ENCODE results near the gene ADGRA1. TPM values are rescaled to one million over a fixed set of nuclear protein-coding genes. Genes with fewer than 3 reads are reported as not detected.

ADGRA1 gene
- total RNA-seq, 1 donor from 2014 or later, result 0.99 TPM

DNA sequence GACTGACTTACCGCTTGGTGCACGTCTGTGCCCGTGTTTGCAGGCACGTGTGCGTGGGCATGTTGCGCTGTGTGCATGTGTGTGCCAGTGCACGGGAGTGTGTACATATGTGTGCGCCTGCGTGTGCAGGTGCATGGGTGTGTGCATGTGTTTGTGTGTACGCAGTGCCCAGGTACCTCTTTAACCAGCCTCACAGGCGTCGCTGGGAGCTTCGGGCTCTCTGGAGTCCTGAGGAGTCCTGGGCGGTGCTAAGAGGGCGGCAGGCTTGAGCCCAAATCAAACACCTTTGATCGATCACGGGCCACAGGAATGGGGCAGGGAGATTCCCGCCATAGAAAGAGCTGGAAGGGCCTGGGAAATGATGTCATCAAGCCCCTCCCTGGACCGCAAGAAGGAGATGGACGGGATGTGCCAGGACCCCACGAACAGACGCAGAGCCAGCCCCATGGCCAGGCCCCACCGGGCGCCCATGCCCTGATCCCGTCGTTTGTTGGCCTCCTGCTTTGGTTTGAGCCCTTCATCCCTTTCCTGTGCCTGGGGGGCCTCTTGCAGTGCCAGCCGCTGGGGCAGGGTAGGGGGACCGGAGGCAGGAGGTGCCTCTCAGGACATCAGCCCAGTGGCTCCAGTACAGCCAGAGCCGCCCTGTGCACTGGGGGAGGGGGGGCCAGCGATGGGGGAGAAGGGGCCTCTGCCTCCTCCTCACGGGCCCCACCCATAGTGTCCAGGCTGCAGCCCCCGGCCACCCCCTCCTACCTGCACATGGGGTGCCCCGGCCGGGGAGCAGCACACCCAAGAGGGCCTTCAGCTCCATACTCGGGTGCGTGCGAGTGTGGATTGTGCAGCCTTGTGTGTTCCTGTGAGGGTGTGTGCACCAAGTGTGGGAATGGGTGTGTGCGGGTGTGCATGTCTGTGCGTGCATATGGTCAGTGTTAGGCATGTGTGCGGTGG is 78.1 kb downstream of the ADGRA1 start:
- Mint-ChIP-seq H3K4me1 (ENCODE audit: unreplicated experiment) (no peaks in the 10 kb centered on the region), H3K4me3 (no peak overlapping the region), H3K9me3 (no peaks in the 10 kb centered on the region), H3K27ac (no peak overlapping the region), H3K27me3 (peaks cover 17% of the 10 kb centered on the region), H3K36me3 (no peaks in the 10 kb centered on the region)
- TF ChIP-seq, protein P1, sequence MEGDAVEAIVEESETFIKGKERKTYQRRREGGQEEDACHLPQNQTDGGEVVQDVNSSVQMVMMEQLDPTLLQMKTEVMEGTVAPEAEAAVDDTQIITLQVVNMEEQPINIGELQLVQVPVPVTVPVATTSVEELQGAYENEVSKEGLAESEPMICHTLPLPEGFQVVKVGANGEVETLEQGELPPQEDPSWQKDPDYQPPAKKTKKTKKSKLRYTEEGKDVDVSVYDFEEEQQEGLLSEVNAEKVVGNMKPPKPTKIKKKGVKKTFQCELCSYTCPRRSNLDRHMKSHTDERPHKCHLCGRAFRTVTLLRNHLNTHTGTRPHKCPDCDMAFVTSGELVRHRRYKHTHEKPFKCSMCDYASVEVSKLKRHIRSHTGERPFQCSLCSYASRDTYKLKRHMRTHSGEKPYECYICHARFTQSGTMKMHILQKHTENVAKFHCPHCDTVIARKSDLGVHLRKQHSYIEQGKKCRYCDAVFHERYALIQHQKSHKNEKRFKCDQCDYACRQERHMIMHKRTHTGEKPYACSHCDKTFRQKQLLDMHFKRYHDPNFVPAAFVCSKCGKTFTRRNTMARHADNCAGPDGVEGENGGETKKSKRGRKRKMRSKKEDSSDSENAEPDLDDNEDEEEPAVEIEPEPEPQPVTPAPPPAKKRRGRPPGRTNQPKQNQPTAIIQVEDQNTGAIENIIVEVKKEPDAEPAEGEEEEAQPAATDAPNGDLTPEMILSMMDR (conservative IDR thresholded peaks at IDR 0.05), result no peak
- DNase-seq (ENCODE audit: extremely low spot score, unreplicated experiment), result no peak

DNA sequence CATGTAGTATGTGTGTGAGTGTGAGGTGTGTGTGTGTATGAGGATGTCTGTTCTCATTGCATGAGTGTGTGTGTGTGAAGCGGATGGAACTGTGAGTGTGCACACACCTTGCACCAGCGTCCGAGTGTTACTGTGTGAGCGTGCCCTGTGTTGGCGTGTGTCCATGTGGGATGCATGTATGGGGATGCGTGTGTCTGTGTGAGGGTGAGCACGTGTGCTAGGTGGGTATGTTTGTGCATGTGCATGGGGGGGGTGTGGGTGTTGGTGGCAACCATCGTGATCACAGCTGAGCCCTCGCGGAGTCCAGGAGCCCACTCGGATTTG is 78.7 kb downstream of the ADGRA1 start:
- Mint-ChIP-seq H3K27me3 (peaks cover 14% of the 10 kb centered on the region), H3K36me3 (no peaks in the 10 kb centered on the region), H3K27ac (no peak overlapping the region), H3K9me3 (no peaks in the 10 kb centered on the region), H3K4me1 (ENCODE audit: unreplicated experiment) (no peaks in the 10 kb centered on the region), H3K4me3 (no peak overlapping the region)
- no peak for DNase-seq (ENCODE audit: extremely low spot score, unreplicated experiment)
- TF ChIP-seq, protein P1 (conservative IDR thresholded peaks at IDR 0.05), result no peak

DNA sequence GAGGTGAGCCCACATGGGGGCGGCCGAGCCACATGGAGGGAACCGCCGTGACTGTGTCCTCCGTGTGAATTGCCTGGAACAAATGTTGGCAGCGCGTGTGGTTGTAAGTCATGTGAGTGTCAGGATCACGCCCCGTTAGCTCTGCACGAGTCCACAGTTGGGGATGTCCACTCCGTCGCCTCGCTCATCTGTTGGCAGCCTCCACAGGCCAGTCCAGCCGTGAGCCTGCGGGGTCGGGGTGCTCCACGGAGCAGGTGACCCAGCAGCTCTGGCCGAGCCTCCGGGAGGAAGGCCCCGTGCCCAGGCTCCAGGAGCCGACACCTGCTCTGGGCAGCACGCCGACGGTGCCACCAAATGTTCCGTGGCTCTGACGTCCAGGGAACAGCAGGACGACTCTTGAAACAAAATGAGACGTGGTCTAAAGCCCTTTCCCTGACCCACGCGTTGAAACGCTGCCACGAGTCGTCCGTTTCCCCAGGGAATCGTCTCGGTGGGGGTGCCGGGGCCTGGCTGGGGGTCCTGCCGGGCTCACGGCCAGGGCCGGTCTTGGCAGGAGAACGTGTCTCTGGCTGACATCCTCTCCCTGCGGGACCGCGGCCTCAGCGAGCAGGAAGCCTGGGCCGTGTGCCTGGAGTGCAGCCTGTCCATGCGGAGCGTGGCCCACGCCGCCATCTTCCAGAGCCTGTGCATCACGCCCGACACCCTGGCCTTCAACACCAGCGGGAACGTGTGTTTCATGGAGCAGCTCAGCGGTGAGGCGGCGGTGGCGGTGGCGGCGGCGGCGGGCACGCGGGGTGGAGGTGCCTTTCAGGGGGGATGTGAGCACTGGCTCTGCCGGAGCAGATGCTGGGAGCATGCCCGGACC is 79.3 kb downstream of the ADGRA1 start:
- no peak overlapping the region for H3K4me3 Mint-ChIP-seq
- no peaks in the 10 kb centered on the region for H3K9me3 Mint-ChIP-seq
- DNase-seq (ENCODE audit: extremely low spot score, unreplicated experiment), result no peak
- TF ChIP-seq, protein P1 (conservative IDR thresholded peaks at IDR 0.05), result no peak
- H3K27me3 Mint-ChIP-seq, result peaks cover 13% of the 10 kb centered on the region
- H3K36me3 Mint-ChIP-seq, result no peaks in the 10 kb centered on the region
- H3K27ac Mint-ChIP-seq, result no peak overlapping the region
- no peaks in the 10 kb centered on the region for H3K4me1 Mint-ChIP-seq (ENCODE audit: unreplicated experiment)

DNA sequence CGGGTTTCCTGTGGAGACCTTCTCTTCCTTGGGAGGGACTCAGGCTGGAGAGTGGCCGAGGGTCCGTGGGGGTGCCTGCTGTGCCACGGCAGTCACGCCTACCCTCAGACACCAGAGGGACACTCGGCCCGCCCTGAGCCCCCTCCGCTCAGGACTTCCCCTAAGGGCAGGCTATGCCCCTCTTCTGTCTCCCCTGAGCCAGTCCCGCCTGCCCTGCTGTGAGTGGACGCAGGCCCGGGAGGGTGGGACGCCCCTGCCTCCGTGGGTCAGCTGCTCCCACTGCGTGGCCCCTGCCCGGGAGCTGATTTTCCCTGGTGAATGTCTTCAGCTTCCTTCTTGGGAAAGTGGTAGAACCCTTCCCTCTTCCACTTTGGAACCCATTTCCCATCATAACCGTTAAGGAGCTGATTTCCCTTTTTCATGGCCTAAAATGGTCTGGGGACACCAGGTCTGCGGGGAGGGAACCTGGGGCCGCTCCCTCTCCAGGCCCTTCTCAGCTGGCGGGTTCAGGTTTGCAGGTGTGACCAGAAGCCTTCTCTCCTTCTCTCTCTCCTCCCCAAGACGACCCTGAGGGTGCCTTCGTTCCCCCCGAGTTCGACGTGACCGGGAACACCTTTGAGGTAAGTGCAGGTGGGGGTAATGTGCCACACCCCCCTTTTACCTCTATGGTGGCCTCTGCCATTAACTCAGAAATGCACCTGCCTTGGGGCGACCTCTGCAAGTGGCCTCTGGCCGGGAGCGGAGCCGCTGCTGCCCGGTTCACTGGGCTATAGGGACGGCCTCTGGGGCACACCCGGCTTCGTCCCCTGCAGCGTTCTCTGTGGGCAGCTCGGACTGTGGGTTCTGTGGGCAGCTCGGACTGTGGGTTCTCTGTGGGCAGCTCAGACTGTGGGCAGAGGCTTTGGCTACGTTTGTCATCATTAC is 80.2 kb downstream of the ADGRA1 start:
- H3K27me3 Mint-ChIP-seq, result peaks cover 5% of the 10 kb centered on the region

More for the DNA sequence above, 80.2 kb downstream of the ADGRA1 start:
- TF ChIP-seq, protein P1 (conservative IDR thresholded peaks at IDR 0.05), result no peak
- DNase-seq (ENCODE audit: extremely low spot score, unreplicated experiment), result no peak
- H3K36me3 Mint-ChIP-seq, result no peaks in the 10 kb centered on the region
- H3K4me3 Mint-ChIP-seq, result no peak overlapping the region
- no peak overlapping the region for H3K27ac Mint-ChIP-seq
- no peaks in the 10 kb centered on the region for H3K9me3 Mint-ChIP-seq
- no peaks in the 10 kb centered on the region for H3K4me1 Mint-ChIP-seq (ENCODE audit: unreplicated experiment)

All from type B pancreatic cell (in vitro differentiated cells).